PC-3 (cell line): Measurements from ENCODE around the gene FCRL5. TPM values are rescaled to one million over a fixed set of nuclear protein-coding genes. Genes with fewer than 3 reads are reported as not detected.

Experiments
- ATAC-seq: fragments of 200-7000 bp; cut with Tn5 transposase; 2 replicates; pipeline ENCODE4 v1.9.1; 2020; ENCODE audit warnings: mild to moderate bottlenecking, moderate library complexity
- BruUV-seq: library from RNA; stranded (reverse); fragments of 400-500 nt; replicated peaks from 2 replicates; lab custom pipeline; 2021; lab: Mats Ljungman, UMichigan
- CTCF ChIA-PET: fragments of 300-600 bp; sonication (Branson Sonifier 250); formaldehyde crosslinking; loops from one replicate; lab custom pipeline; 2022; ENCODE audit warnings: antibody characterized with exemption; lab: Charles Lee
- POLR2A ChIA-PET: fragments of 300-600 bp; sonication (Branson Sonifier 250); formaldehyde crosslinking; loops from one replicate; lab custom pipeline; 2022; ENCODE audit warnings: antibody characterized with exemption; ENCODE audit not compliant: unreplicated experiment; lab: Charles Lee
- DNase-seq: peaks from one replicate; pipeline ENCODE4 v3.0.0-alpha.2; 2015
- H2AFZ ChIP-seq: fragments of 300-600 bp; sonication (generic); 2 replicates; pipeline ENCODE4 v1.6.0; 2016; ENCODE audit warnings: antibody characterized with exemption, low read length
- H3F3A ChIP-seq: fragments of 300-600 bp; sonication (generic); one replicate; pipeline ENCODE4 v1.6.0; 2017; ENCODE audit warnings: antibody characterized with exemption, low read length, control low read depth, mild to moderate bottlenecking; ENCODE audit not compliant: unreplicated experiment
- H3K27ac ChIP-seq: fragments of 300-600 bp; sonication (generic); 2 replicates; pipeline ENCODE4 v1.5.1; 2016; ENCODE audit warnings: mild to moderate bottlenecking, low read length
- H3K27me3 ChIP-seq: fragments of 300-600 bp; sonication (generic); 2 replicates; pipeline ENCODE4 v1.6.1; 2016; ENCODE audit warnings: low read length, mixed read lengths
- H3K36me3 ChIP-seq: fragments of 300-600 bp; sonication (generic); 2 replicates; pipeline ENCODE4 v1.6.1; 2016; ENCODE audit warnings: low read depth, mixed run types, low read length, mixed read lengths
- H3K4me1 ChIP-seq: fragments of 300-600 bp; sonication (generic); 2 replicates; pipeline ENCODE4 v1.5.1; 2016; ENCODE audit warnings: low read length; ENCODE audit not compliant: insufficient read depth
- H3K4me2 ChIP-seq: fragments of 300-600 bp; sonication (generic); 2 replicates; pipeline ENCODE4 v1.6.0; 2016; ENCODE audit warnings: low read length
- H3K4me3 ChIP-seq: fragments of 300-600 bp; sonication (generic); 2 replicates; pipeline ENCODE4 v1.5.1; 2016; ENCODE audit warnings: mild to moderate bottlenecking, low read length, mixed read lengths
- H3K79me2 ChIP-seq: fragments of 300-600 bp; sonication (generic); 2 replicates; pipeline ENCODE4 v1.6.1; 2017; ENCODE audit warnings: low read length, mixed read lengths
- H3K9ac ChIP-seq: fragments of 300-600 bp; sonication (generic); 2 replicates; pipeline ENCODE4 v1.6.0; 2016; ENCODE audit warnings: mild to moderate bottlenecking, low read length
- H3K9me2 ChIP-seq: fragments of 300-600 bp; sonication (generic); replicated peaks from 2 replicates; pipeline ENCODE4 v1.6.1; 2016; ENCODE audit warnings: mixed run types, low read length, mixed read lengths
- H3K9me3 ChIP-seq: fragments of 300-600 bp; sonication (generic); 2 replicates; pipeline ENCODE4 v1.6.1; 2016; ENCODE audit warnings: low read length, mixed read lengths
- H4K20me1 ChIP-seq: fragments of 300-600 bp; sonication (generic); 2 replicates; pipeline ENCODE4 v1.6.1; 2016; ENCODE audit warnings: low read length, mixed read lengths
- CTCF ChIP-seq: fragments of 300-600 bp; sonication (generic); conservative IDR thresholded peaks from 2 replicates; pipeline ENCODE4 v1.5.1; 2017; ENCODE audit warnings: antibody characterized with exemption, low read depth, mild to moderate bottlenecking, low read length
- EZH2 ChIP-seq: fragments of 300-600 bp; sonication (generic); IDR thresholded peaks from one replicate; pipeline ENCODE4 v1.6.1; 2017; ENCODE audit warnings: antibody characterized with exemption, mild to moderate bottlenecking, low read length; ENCODE audit not compliant: unreplicated experiment
- EZH2phosphoT487 ChIP-seq: fragments of 300-600 bp; sonication (generic); IDR thresholded peaks from 2 replicates; pipeline ENCODE4 v1.6.1; 2018; ENCODE audit warnings: mild to moderate bottlenecking, antibody characterized with exemption, low read length, borderline replicate concordance
- intact Hi-C: fragments of 100-400 bp; cut with micrococcal nuclease; formaldehyde crosslinking; loops from 2 replicates; pipeline ENCODE4 v1.9.0; 2023
- total RNA-seq: library from RNA; depleted of rRNA; stranded (reverse); fragments of >200 nt; gene quantifications from 2 replicates; pipeline ENCODE4 v1.2.3, GENCODE V29; 2014

Gene FCRL5
- total RNA-seq, 1 experiment from 2014 or later, result not detected

GRCh38 chr1:157485793-157486192, 66.5 kb downstream of the FCRL5 start:
- Histone ChIP-seq H3K9me2 (no peaks in the 10 kb centered on the region), H3K27ac (no peak overlapping the region), H3K9ac (no peak overlapping the region), H3K4me2 (no peak overlapping the region), H3K4me3 (no peak overlapping the region), H3F3A (no peaks in the 10 kb centered on the region), H3K36me3 (no peaks in the 10 kb centered on the region), H4K20me1 (no peaks in the 10 kb centered on the region), H3K79me2 (no peaks in the 10 kb centered on the region), H3K27me3 (peaks cover 32% of the 10 kb centered on the region), H2AFZ (no peak overlapping the region), H3K9me3 (no peaks in the 10 kb centered on the region), H3K4me1 (no peaks in the 10 kb centered on the region)
- TF ChIP-seq EZH2 (no peak), EZH2phosphoT487 (no peak), CTCF (no peak)
- ChIA-PET CTCF (no interaction called here), POLR2A (no interaction called here)
- intact Hi-C loops, result no loop called here
- ATAC-seq (no peak), DNase-seq (no peak)
- BruUV-seq, result no TSS peak

GRCh38 chr1:157484573-157484972, 67.7 kb downstream of the FCRL5 start:
- Histone ChIP-seq H3K27me3 (peaks cover 32% of the 10 kb centered on the region), H3K4me1 (no peaks in the 10 kb centered on the region), H3K4me3 (no peak overlapping the region), H3K4me2 (no peak overlapping the region), H3K9me3 (no peaks in the 10 kb centered on the region), H2AFZ (no peak overlapping the region), H3F3A (no peaks in the 10 kb centered on the region), H3K9ac (no peak overlapping the region), H3K36me3 (no peaks in the 10 kb centered on the region), H3K79me2 (no peaks in the 10 kb centered on the region), H3K9me2 (no peaks in the 10 kb centered on the region), H4K20me1 (no peaks in the 10 kb centered on the region), H3K27ac (no peak overlapping the region)
- DNase-seq, result no peak
- CTCF ChIA-PET, result no interaction called here
- TF ChIP-seq EZH2 (no peak), EZH2phosphoT487 (no peak), CTCF (no peak)
- intact Hi-C loops, result no loop called here
- ATAC-seq, result no peak
- no TSS peak for BruUV-seq
- POLR2A ChIA-PET, result no interaction called here

- ATAC-seq, result no peak
- ChIA-PET CTCF (no interaction called here), POLR2A (no interaction called here)
- BruUV-seq, result no TSS peak
- H3K9ac ChIP-seq, result no peak overlapping the region
- H3K9me3 ChIP-seq, result no peaks in the 10 kb centered on the region
- no peak overlapping the region for H3K4me2 ChIP-seq
- intact Hi-C loops, result no loop called here
- no peak for DNase-seq
- no peak overlapping the region for H3K4me3 ChIP-seq
- TF ChIP-seq EZH2phosphoT487, result no peak
- H3K79me2 ChIP-seq, result no peaks in the 10 kb centered on the region
- H3K27ac ChIP-seq, result no peak overlapping the region
- H2AFZ ChIP-seq, result no peak overlapping the region
- H4K20me1 ChIP-seq, result no peaks in the 10 kb centered on the region
- H3K36me3 ChIP-seq, result no peaks in the 10 kb centered on the region
- H3K9me2 ChIP-seq, result no peaks in the 10 kb centered on the region
- H3K4me1 ChIP-seq, result no peaks in the 10 kb centered on the region
- no peaks in the 10 kb centered on the region for H3F3A ChIP-seq
- peaks cover 32% of the 10 kb centered on the region for H3K27me3 ChIP-seq
These were observed 68.7 kb downstream of the FCRL5 start for GRCh38 chr1:157483635-157484034.
